Urothelium cell line (cell line): Measurements from ENCODE around the gene SHMT2.

Source experiments
- DNase-seq: peaks from one replicate; pipeline ENCODE4 v3.0.0; 2011; ENCODE audit warnings: low spot score, mixed read lengths
- FAIRE-seq: peaks from 2 replicates; lab custom pipeline; 2011; peaks lifted over from hg19 to GRCh38; lab: Jason Lieb, UNC

Gene SHMT2

DNA sequence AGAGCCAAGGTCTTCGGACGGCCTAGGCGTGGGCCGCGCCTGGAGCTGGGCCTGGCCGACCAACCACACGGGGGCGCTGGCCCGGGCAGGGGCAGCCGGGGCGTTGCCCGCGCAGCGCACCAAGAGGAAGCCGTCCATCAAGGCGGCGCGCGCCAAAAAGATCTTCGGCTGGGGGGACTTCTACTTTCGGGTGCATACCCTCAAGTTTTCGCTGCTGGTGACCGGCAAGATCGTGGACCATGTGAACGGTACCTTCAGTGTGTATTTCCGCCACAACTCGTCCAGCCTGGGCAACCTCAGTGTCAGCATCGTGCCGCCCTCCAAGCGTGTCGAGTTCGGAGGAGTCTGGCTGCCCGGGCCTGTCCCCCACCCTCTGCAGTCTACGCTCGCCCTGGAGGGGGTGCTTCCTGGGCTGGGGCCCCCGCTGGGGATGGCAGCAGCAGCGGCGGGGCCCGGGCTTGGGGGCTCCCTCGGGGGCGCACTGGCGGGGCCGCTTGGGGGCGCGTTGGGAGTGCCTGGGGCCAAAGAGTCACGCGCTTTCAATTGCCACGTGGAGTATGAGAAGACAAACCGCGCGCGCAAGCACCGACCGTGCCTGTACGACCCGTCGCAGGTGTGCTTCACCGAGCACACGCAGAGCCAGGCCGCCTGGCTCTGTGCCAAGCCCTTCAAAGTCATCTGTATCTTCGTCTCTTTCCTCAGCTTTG lies 4.4 kb upstream of the SHMT2 start:
- no peak for DNase-seq

DNA sequence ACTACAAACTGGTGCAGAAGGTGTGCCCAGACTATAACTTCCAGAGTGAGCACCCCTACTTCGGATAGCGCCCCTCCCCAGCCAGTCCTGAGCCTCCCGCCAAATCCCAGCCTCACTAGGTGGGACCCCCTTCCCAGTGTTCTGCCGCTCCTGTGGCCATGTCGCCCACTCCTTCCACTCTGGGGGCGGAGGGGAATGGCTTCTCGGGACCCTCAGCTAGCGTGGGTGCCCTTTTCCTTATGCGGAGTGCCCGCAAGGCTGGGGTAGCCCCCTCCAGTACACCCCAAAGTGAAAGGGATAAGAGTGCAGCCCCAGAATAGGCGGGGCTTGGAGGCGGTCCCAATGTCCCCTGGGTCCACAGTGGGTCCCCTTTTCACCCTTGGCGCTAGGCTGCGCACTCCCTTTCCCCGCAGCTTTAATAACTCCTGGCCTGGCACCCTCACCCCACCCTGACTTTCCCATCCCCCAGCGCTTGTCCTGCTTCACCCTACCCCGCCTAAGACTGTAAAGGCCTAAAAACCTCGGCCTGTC lies 3.8 kb upstream of the SHMT2 start:
- no peak for DNase-seq
- FAIRE-seq, result no peak

More for the DNA sequence above, 4.4 kb upstream of the SHMT2 start:
- no peak for FAIRE-seq

DNA sequence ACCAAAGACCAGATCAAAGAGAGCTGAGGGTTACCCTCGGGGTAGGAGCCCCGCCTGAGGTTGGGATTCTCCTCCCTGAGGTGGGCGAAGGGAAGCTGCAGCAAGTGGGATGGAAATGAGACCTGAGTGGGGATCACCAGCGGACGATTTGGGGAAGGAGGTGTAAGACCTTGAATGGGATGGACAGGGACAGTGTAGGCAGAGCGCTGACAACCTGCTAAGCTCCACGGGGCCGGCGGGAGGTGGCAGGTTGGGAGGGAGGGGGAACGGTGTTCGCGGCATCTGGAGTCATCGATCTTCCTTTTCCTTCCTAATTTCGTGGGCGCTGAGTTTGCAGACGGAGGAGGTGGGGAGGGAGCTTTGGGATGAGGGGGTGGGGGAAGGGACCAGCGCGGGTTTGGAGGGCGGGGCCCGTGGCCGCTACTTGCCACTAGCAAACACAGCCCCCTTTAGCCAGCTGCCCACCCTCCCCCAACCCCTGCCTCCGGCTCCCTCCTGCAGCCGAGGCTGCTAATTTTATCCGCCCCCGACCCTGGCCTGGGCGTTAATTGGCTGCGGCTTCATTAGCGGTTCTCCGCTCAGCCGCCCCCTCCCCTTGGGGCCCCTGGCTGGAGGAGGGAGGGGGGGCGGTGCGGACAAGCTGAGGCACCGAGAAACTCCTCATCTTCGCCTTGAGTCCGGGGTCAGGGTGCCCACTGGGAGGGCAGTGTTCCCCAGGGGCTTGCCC lies 2.8 kb upstream of the SHMT2 start:
- FAIRE-seq, result no peak

DNA sequence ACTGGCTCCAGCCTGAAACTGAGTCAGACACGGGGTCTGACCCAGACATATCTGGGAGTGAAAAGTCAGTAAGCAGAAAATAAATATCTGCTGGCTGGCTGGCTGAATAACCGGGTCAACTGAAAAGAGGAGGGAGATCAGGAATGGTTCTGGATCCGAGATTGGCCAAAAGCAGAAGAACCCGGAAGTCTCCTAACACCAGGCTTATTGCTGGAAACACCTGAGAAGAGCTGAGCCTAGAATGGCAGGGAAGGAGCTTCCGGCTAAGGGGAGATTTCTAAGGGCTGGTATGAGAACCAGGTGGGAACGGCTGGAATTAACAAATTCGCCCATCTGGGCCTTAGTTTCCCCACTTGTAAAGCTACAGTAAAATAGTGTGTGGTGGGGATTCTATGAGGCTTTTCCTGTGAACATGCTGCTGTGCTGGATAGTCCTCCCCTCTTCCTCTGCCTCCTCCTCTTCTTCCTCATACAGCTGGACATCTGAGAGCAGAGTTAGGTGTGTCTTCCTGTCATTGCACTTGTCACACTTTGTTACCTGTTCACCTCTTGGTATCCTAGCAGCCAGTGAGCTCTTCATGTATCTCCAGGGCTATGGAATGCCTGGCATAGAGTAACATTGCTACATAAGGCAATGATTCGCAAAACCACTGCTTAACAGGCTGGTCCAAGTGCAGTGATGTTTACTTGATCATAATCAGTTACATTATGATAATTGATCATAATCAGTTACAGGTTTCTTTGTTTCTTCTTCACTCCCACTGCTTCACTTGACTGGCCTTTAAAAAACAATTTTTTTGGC lies 2.0 kb upstream of the SHMT2 start:
- no peak for FAIRE-seq
- no peak for DNase-seq

More for the DNA sequence above, 2.8 kb upstream of the SHMT2 start:
- DNase-seq, result no peak

DNA sequence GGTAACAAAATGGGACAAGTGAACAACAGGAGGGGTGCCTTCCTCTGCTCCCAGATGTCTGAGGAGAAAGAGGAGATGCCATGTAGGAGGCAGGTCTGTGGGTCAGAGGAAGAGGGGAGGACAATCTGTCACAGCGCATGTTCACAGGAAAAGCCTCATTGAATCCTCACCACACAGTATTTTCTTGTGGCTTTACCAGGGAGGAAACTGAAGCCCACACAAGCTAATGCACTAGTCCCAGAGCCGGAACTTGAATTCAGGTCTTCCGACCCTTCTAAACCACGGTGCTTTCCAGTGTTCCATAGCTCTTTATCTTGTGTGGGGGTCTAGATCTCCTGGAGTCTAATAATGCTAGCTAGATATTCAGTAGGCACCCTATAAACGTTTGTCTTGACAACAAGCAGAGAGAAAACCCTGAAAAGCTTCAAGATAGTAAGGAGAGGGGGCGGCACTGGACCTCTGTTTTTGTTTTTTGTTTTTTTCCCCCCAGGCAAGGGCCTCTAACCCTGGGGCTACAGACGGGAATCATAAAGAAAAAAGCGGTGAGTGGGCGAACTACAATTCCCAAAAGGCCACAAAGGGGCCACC lies 371 bp upstream of the SHMT2 start:
- no peak for FAIRE-seq
- DNase-seq, result no peak

DNA sequence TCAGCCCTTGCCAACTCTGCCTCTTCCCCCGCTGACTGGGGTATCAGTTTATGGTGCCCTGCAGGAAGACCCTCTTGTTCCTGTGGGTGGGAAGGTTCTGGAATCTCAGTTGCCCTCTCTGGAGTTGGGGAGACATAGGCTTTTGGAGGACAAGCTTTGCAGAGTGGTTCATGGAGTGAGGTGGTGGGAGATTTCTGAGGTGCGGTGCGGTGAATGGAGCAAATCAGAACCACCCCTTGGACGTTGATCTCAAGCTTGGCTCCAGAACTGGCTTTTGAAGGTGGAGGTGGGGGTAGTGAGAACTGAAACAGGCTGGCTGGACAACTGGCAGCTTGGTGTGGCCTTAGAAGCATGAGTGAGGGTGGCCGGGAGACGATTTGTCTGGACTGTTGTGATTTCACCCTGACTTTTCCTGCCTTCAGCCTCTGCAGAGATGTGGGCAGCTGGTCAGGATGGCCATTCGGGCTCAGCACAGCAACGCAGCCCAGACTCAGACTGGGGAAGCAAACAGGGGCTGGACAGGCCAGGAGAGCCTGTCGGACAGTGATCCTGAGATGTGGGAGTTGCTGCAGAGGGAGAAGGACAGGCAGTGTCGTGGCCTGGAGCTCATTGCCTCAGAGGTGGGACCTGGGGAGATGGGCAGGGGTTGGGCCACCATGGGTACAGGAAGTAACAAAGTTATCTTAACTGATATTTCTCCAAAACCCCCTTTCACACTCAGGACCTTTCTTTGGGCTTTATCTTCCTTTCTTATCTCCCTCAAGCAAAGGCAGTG lies 1.1 kb downstream of the SHMT2 start:
- DNase-seq (no peak), FAIRE-seq (no peak)

DNA sequence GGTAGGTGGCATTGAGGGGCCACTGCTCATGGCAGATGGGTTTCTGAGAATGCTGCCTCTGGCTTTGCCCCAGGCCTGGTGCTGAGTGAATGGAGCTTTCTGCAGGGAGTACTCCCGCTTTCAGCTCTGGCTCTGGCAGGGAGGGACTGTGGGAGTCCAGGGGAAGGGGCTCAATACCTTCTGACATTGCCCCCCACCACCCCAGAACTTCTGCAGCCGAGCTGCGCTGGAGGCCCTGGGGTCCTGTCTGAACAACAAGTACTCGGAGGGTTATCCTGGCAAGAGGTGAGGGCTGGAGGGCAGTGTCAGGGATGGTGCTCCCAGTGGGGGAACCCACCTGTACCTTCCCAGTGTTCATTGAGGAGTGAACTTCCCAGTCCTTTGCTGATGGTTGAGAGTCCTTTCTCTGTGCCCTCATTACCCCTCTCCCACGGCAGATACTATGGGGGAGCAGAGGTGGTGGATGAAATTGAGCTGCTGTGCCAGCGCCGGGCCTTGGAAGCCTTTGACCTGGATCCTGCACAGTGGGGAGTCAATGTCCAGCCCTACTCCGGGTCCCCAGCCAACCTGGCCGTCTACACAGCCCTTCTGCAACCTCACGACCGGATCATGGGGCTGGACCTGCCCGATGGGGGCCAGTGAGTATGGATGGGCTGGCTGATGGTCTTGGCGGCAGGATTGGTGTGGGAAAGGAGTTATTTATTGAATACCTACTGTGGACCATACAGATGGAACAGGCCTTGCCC lies 1.9 kb downstream of the SHMT2 start:
- FAIRE-seq, result no peak
- DNase-seq, result no peak

DNA sequence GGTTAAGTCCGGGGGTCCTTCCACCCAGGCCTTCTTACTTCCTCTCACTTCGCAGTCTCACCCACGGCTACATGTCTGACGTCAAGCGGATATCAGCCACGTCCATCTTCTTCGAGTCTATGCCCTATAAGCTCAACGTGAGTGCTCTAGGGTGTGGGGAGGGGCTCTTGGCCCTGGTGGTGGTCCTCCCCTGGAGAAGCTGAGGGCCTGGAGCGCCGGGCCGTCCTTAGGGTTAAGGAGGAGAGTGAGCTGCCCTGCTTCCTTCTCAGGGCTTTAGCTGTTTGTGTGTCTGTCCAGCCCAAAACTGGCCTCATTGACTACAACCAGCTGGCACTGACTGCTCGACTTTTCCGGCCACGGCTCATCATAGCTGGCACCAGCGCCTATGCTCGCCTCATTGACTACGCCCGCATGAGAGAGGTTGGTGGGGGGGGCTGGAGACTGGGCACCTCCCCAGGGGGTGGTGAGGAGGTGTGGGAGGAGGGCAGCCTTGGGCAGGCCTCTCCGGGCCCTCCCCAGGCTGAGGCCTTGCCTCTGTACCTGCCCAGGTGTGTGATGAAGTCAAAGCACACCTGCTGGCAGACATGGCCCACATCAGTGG lies 2.7 kb downstream of the SHMT2 start:
- DNase-seq (no peak), FAIRE-seq (no peak)

DNA sequence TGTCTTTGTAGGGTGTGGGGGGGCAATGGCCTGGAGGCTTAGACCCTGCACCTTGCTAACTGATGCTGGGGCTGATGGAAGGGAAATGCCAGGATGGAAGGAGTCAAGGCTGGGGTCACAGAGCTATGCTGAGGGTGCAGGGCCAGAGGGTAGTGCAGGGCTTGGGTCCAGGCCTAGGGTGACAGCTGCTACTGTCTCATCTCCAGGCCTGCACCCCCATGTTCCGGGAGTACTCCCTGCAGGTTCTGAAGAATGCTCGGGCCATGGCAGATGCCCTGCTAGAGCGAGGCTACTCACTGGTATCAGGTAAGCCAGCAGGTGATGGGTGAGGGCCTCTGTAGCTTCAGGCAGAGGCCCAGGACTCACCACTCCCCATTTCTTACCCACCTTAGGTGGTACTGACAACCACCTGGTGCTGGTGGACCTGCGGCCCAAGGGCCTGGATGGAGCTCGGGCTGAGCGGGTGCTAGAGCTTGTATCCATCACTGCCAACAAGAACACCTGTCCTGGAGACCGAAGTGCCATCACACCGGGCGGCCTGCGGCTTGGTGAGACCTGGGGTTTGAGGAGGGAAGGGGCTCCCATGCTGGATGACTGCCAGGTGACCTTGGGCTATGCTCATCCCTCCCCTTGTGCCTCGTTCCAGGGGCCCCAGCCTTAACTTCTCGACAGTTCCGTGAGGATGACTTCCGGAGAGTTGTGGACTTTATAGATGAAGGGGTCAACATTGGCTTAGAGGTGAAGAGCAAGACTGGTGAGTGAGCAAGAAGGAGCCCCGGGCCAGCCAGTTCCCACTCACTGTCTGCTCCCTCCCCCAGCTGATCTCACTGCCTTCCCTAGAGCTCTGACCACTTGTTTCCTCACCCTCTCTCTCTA lies 4.1 kb downstream of the SHMT2 start:
- no peak for DNase-seq
- FAIRE-seq, result no peak

DNA sequence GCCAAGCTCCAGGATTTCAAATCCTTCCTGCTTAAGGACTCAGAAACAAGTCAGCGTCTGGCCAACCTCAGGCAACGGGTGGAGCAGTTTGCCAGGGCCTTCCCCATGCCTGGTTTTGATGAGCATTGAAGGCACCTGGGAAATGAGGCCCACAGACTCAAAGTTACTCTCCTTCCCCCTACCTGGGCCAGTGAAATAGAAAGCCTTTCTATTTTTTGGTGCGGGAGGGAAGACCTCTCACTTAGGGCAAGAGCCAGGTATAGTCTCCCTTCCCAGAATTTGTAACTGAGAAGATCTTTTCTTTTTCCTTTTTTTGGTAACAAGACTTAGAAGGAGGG lies 4.7 kb downstream of the SHMT2 start:
- no peak for FAIRE-seq

DNA sequence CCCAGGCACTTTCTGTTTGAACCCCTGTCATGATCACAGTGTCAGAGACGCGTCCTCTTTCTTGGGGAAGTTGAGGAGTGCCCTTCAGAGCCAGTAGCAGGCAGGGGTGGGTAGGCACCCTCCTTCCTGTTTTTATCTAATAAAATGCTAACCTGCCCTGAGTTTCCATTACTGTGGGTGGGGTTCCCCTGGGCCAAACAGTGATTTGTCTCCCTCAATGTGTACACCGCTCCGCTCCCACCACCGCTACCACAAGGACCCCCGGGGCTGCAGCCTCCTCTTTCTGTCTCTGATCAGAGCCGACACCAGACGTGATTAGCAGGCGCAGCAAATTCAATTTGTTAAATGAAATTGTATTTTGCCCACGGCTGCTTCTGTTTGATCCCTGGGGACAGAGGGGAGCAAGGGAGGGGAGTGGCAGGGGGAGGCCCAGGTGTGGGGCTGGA lies 5.1 kb downstream of the SHMT2 start:
- no peak for DNase-seq
- no peak for FAIRE-seq

More for the DNA sequence above, 4.7 kb downstream of the SHMT2 start:
- no peak for DNase-seq

DNA sequence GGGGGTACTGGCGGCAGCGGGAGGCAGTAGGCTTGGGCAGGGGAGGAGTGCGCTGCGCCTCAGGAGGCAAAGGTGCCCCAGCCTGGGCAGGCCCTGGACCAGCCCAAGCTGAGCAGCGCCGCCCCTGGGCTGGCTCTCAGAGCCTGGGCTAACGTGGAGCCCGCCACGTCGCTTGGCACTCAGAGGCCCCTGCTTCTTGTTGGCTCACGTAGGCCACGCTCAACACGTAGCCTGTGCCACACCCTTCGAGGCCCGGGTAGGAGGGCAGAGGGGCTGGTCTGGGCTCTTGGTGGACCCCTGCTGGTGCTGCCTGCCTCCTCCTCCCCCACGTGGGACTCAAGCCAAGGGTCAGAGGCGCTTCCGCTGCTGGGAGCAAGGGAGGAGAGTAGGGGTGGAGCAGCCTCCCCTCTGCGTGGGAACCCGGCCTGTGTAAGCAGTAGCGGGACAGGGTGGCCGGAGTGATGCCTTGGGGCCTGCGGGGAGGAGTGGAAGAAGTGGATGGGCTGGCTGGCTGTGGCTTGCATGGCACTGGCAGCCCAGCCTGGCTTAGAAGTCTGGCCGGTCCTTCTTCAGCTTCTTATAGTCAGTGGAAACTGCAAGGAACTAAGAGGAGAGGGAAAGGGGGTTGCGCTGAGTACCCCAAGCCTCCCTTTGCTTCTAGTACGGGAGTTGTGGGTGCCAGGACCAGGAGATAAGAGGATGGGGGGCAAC lies 5.7 kb downstream of the SHMT2 start:
- FAIRE-seq (no peak), DNase-seq (no peak)

DNA sequence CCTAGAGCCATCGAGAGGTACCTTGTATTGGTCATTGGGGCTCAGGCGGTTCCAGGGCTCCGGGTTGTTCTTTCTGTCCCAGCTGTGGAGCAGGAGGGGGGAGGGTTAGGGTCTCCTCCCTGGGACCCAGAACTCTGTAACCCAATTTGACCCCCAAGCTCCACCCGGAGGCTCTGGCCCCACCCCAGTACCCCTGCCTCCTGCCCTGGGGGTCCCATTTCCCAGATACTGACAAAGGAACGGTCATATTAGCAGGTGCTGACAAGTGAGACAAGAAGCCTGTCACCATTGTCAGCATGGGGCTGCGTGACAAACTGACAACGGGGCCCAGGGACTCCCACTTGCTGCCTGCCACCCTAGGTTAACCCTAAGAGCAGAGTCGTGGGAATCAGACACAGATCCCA lies 6.2 kb downstream of the SHMT2 start:
- FAIRE-seq, result no peak
- DNase-seq, result no peak

DNA sequence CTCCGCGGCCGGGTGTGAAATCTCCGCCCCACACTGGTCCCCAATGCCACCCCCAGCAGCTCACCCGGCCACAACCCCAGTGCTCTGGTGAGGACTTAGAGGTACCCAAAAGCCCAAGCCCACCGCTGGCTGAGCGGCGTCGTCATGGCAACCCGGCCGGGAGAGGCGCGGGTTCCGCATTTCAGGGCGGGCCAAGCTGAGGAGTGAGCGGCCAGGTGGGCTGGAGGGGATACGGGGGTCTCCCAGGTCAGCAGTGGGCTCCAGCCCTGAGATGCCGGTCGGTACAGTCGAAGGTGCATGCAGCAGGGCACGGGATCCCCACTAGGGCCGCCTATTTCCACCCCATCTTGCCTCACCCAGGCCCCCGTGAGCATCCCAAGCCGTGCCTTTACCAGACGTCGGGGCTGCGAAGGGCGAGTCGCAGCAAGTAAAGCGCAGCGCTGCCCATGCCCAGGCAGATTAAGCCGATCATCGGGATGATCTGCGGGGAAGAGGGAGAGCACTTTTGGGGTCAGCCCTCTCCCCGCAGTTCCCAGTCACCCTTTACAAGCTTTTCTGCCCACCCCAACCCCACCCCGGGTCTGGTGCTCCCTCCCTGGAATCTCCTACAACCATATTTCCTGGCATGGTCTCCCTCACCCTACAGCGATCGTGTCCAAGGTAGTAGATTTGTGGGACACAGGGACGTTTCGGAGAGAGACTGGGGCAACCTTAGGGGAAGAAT lies 6.9 kb downstream of the SHMT2 start:
- FAIRE-seq, result no peak

DNA sequence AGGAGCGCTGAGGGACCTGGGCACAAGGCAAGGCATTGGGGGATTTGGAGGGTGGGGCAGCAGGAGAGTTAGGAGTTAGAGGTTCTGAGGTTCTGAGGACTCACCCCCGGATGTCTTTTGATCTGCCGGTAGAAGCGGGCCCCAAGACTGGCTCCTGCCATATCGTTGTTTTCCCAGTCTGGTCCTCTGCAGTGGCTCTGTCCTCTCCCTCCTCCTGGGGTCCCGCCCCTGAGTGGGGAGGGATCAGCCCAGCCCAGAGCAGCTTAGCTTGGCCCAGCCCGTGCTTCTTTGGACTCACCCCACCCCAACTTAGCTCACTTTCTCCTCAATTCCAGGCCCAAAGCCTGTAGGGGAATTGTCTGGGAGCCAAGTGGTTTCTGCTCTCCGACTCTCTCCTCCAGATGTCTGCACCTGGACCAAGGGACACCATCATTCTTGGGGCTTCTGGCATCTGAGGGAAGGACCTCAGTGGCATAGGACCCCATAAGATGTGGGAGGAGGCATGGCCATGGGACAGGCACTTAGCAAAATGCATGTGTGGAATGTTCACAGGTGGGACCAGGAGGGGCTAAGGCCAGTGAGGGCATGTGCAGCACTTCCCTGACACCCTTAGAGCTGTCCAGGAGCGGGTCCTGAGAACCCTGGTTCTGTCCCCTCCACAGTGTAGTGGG lies 7.5 kb downstream of the SHMT2 start:
- DNase-seq, result no peak

More for the DNA sequence above, 6.9 kb downstream of the SHMT2 start:
- no peak for DNase-seq

DNA sequence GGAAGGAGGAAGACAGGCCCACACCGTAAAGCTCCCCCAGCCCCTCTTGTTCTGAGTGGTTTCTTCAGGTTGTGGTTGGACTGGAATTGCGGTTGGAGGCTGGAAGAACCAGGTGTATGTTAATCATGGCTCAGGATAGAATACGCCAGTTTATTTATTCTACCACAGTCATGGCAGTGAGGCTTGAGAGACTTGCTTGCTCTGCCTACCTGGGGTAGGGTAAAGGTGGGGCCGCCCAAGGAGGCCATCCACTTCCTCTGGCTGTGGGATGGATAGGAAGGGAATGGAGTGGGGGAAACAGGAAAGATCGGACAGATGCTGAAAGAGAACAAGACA lies 8.1 kb downstream of the SHMT2 start:
- DNase-seq, result no peak
- no peak for FAIRE-seq

More for the DNA sequence above, 7.5 kb downstream of the SHMT2 start:
- no peak for FAIRE-seq
